Esophagus mucosa (tissue), 1 donor: Measurements from ENCODE around the gene GAB4. TPM values are rescaled to one million over a fixed set of nuclear protein-coding genes. Genes with fewer than 3 reads are reported as not detected.
"Not testable (repeated sequence)": the region's sequence is repeated elsewhere in the genome, so short reads cannot be mapped to it uniquely, and the experiment has no call there.

Source experiments
- ATAC-seq: fragments of 200-7000 bp; cut with Tn5 transposase; one replicate; pipeline ENCODE4 v1.9.1; 2020
- total RNA-seq: library from RNA; stranded (reverse); gene quantifications from one replicate; pipeline ENCODE4 v1.2.4, GENCODE V29; 2023
- donor health status: DM: yes; HTN: yes; CAD: no.

GAB4 gene
- not detected for total RNA-seq

- no peak for ATAC-seq
These were observed at the start of gene GAB4 for GRCh38 chr22:17007852-17008731. GAB4 (minus strand) TSS chr22:17008222; CDS start chr22:17008114, 108 bp downstream.

- ATAC-seq = no peak
These were observed 48.8 kb upstream of the GAB4 start for GRCh38 chr22:17056807-17057206.

- ATAC-seq = no peak
These were observed 48.0 kb upstream of the GAB4 start for GRCh38 chr22:17056058-17056457.

- no peak for ATAC-seq
These were observed 39.6 kb upstream of the GAB4 start for GRCh38 chr22:17047656-17048055.

GRCh38 chr22:17046566-17047348 is 38.7 kb upstream of the GAB4 start:
- no peak for ATAC-seq

GRCh38 chr22:17043521-17043920 is 35.5 kb upstream of the GAB4 start:
- no peak for ATAC-seq

GRCh38 chr22:17036842-17037711 is 29.1 kb upstream of the GAB4 start:
- peak; percentile 82 for ATAC-seq

GRCh38 chr22:17035976-17036841 is 28.2 kb upstream of the GAB4 start:
- ATAC-seq = peak; percentile 20

GRCh38 chr22:17035246-17035645 is 27.2 kb upstream of the GAB4 start:
- ATAC-seq = no peak

- ATAC-seq = not testable (repeated sequence)
These were observed 26.5 kb upstream of the GAB4 start for GRCh38 chr22:17034532-17034931.

- ATAC-seq = not testable (repeated sequence)
These were observed 24.3 kb upstream of the GAB4 start for GRCh38 chr22:17032277-17032676.

- ATAC-seq = not testable (repeated sequence)
These were observed 16.4 kb upstream of the GAB4 start for GRCh38 chr22:17024380-17024779.

- not testable (repeated sequence) for ATAC-seq
These were observed 7.5 kb upstream of the GAB4 start for GRCh38 chr22:17015552-17015951.

- ATAC-seq = not testable (repeated sequence)
These were observed 6.0 kb upstream of the GAB4 start for GRCh38 chr22:17014101-17014440.

GRCh38 chr22:17013396-17014100 is 5.5 kb upstream of the GAB4 start:
- ATAC-seq = no peak

- no peak for ATAC-seq
These were observed 4.2 kb upstream of the GAB4 start for GRCh38 chr22:17012267-17012666.

GRCh38 chr22:17009640-17010291 is 1.7 kb upstream of the GAB4 start:
- ATAC-seq = no peak

GRCh38 chr22:17007257-17007656 is 765 bp downstream of the GAB4 start:
- no peak for ATAC-seq

GRCh38 chr22:16989915-16990314 is 18.1 kb downstream of the GAB4 start:
- no peak for ATAC-seq

GRCh38 chr22:16988257-16988656 is 19.8 kb downstream of the GAB4 start:
- no peak for ATAC-seq
